Transverse colon (tissue), 4 donors: ENCODE measurements around the gene IPO11.

Experiments
- POLR2AphosphoS5 ChIP-seq, 3 donors: sonication (generic); formaldehyde crosslinking; IDR thresholded peaks; one replicate each; pipeline ENCODE4 v1.6.1; 2016; ENCODE audit warnings: antibody characterized with exemption in 3 of 3
- TF ChIP-seq, protein P1 (sequence below), 5 experiments: fragments of 200-600 bp in 3 of 5; fragments of 450-650 bp in 2 of 5; sonication (generic) in 3 of 5; IDR thresholded peaks; 1 replicate in 2 of 5; 2 replicates in 3 of 5; pipeline ENCODE4 v1.5.1; 2016 to 2017; ENCODE audit warnings: antibody characterized with exemption in 5 of 5, inconsistent platforms in 3 of 5, mild to moderate bottlenecking in 2 of 5, moderate library complexity in 1 of 5

DNA sequence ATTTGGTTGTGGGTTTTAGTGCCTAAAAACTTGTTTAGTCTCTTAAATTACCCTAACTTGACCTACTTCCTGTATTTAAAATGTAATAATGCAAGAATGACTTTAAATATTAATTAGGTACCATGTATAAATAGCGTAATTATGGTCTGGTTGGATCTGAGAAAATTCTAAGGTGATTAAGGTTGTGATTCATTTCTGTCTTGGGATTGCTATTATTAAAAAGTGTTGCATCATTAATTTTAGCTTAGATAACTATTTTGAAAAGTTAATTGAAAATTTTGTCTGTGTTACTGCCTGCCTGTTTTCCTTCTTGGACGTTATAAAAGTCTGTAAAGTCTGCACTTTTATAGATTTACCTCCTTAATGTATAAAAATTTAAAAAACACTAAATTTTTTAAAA is 177.8 kb downstream of the IPO11 start:
- no peak for TF ChIP-seq POLR2AphosphoS5 (IDR thresholded peaks at IDR 0.05)
- TF ChIP-seq, protein P1, sequence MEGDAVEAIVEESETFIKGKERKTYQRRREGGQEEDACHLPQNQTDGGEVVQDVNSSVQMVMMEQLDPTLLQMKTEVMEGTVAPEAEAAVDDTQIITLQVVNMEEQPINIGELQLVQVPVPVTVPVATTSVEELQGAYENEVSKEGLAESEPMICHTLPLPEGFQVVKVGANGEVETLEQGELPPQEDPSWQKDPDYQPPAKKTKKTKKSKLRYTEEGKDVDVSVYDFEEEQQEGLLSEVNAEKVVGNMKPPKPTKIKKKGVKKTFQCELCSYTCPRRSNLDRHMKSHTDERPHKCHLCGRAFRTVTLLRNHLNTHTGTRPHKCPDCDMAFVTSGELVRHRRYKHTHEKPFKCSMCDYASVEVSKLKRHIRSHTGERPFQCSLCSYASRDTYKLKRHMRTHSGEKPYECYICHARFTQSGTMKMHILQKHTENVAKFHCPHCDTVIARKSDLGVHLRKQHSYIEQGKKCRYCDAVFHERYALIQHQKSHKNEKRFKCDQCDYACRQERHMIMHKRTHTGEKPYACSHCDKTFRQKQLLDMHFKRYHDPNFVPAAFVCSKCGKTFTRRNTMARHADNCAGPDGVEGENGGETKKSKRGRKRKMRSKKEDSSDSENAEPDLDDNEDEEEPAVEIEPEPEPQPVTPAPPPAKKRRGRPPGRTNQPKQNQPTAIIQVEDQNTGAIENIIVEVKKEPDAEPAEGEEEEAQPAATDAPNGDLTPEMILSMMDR (IDR thresholded peaks at IDR 0.05), result no peak
